ENCODE measurements around the gene INVS. TPM values are rescaled to one million over a fixed set of nuclear protein-coding genes. Genes with fewer than 3 reads are reported as not detected.

Gene INVS
- total RNA-seq, 1 experiment from 2014 or later: 21.1 TPM

GRCh38 chr9:100298378-100298777, 199.3 kb downstream of the INVS start:
- Histone ChIP-seq H3K4me3 (replicated peaks in 1 of 2; ENCODE audit: low read depth in 1 of 2, low read length in 2 of 2) (no peak overlapping the region), H3K9ac (ENCODE audit: low read length) (no peak overlapping the region), H3K36me3 (ENCODE audit: control insufficient read depth in 1 of 2, insufficient read depth in 2 of 2, low read length in 2 of 2) (peaks cover 22 to 28% of the 10 kb centered on the region in 2 experiments), H2AFZ (ENCODE audit: low read depth, low read length, poor library complexity, severe bottlenecking) (no peak overlapping the region), H3K79me2 (ENCODE audit: insufficient read depth, low read length) (peaks cover 22% of the 10 kb centered on the region), H3K9me3 (ENCODE audit: control insufficient read depth in 1 of 2, insufficient read depth in 1 of 2, low read depth in 1 of 2, low read length in 2 of 2) (no peaks in the 10 kb centered on the region), H3K27ac (ENCODE audit: low read depth, low read length) (no peak overlapping the region), H3K4me1 (ENCODE audit: control insufficient read depth in 1 of 2, insufficient read depth in 2 of 2, low read length in 2 of 2) (no peaks in the 10 kb centered on the region), H3K9me2 (ENCODE audit: insufficient read depth) (no peaks in the 10 kb centered on the region), H3K4me2 (ENCODE audit: low read length) (no peak overlapping the region), H3K27me3 (ENCODE audit: insufficient read depth, low read length) (no peaks in the 10 kb centered on the region), H4K20me1 (ENCODE audit: insufficient read depth) (no peaks in the 10 kb centered on the region)
- RAD21 ChIA-PET (ENCODE audit: low non-redundant PET in 1 of 2, low total read pairs in 2 of 2, uncharacterized antibody in 2 of 2, unreplicated experiment in 2 of 2): no interaction called here
- CTCF ChIA-PET: interaction anchor here (0.9 kb wide), 1 partner anchor 26 kb away, joined by 3 read pairs; no protein-coding TSS in a partner anchor
- intact Hi-C loops (cut with micrococcal nuclease): no loop called here
- TF ChIP-seq FOSL1 (IDR thresholded peaks at IDR 0.05; ENCODE audit: low read depth): no peak
- DNase-seq (ENCODE audit: low read depth, low spot score) (no peak), ATAC-seq (no peak)
- POLR2A ChIA-PET: no interaction called here
- no TSS peak for BruUV-seq (replicated peaks)

GRCh38 chr9:100303747-100304146, 204.7 kb downstream of the INVS start:
- Histone ChIP-seq H4K20me1 (ENCODE audit: insufficient read depth) (peaks cover 6% of the 10 kb centered on the region; the same call in 1 of the 2 replicates), H3K9me3 (ENCODE audit: control insufficient read depth in 1 of 2, insufficient read depth in 1 of 2, low read depth in 1 of 2, low read length in 2 of 2) (no peaks in the 10 kb centered on the region), H2AFZ (ENCODE audit: low read depth, low read length, poor library complexity, severe bottlenecking) (no peak overlapping the region), H3K4me3 (replicated peaks in 1 of 2; ENCODE audit: low read depth in 1 of 2, low read length in 2 of 2) (no peak overlapping the region), H3K27me3 (ENCODE audit: insufficient read depth, low read length) (no peaks in the 10 kb centered on the region), H3K4me2 (ENCODE audit: low read length) (no peak overlapping the region), H3K79me2 (ENCODE audit: insufficient read depth, low read length) (peaks cover 60% of the 10 kb centered on the region), H3K27ac (ENCODE audit: low read depth, low read length) (no peak overlapping the region), H3K36me3 (ENCODE audit: control insufficient read depth in 1 of 2, insufficient read depth in 2 of 2, low read length in 2 of 2) (peaks cover 19 to 39% of the 10 kb centered on the region in 2 experiments), H3K9me2 (ENCODE audit: insufficient read depth) (no peaks in the 10 kb centered on the region), H3K9ac (ENCODE audit: low read length) (no peak overlapping the region), H3K4me1 (ENCODE audit: control insufficient read depth in 1 of 2, insufficient read depth in 2 of 2, low read length in 2 of 2) (no peaks in the 10 kb centered on the region)
- ATAC-seq (no peak), DNase-seq (ENCODE audit: low read depth, low spot score) (no peak)
- ChIA-PET CTCF (no interaction called here), RAD21 (ENCODE audit: low non-redundant PET in 1 of 2, low total read pairs in 2 of 2, uncharacterized antibody in 2 of 2, unreplicated experiment in 2 of 2) (no interaction called here), POLR2A (no interaction called here)
- no peak for TF ChIP-seq JUND (IDR thresholded peaks at IDR 0.05)
- no peak for TF ChIP-seq EZH2phosphoT487 (IDR thresholded peaks at IDR 0.05; ENCODE audit: borderline replicate concordance)
- no peak for TF ChIP-seq RAD21 (IDR thresholded peaks at IDR 0.05; ENCODE audit: low read depth)
- TF ChIP-seq SIN3A (IDR thresholded peaks at IDR 0.05; ENCODE audit: low read depth): no peak
- no peak for TF ChIP-seq REST (IDR thresholded peaks at IDR 0.05; ENCODE audit: low read depth)
- TF ChIP-seq POLR2A (IDR thresholded peaks at IDR 0.05; ENCODE audit: borderline replicate concordance, extremely low read depth, insufficient read depth, insufficient read length): no peak
- no peak for TF ChIP-seq SRF (IDR thresholded peaks at IDR 0.05; ENCODE audit: low read depth)
- no peak for TF ChIP-seq FOSL1 (IDR thresholded peaks at IDR 0.05; ENCODE audit: low read depth)
- TF ChIP-seq EGR1 (IDR thresholded peaks at IDR 0.05; ENCODE audit: low read depth): no peak
- no peak for TF ChIP-seq ELF1 (IDR thresholded peaks at IDR 0.05; ENCODE audit: borderline replicate concordance, low read depth)
- BruUV-seq (replicated peaks): no TSS peak
- intact Hi-C loops (cut with micrococcal nuclease): no loop called here

Measured in HCT116 (cell line).